MM.1S (cell line): ENCODE data around the gene CCL19.
A peak's percentile ranks its signal among the peaks of the same experiment; 100 is the strongest.

Source experiments
- DNase-seq: peaks from one replicate; pipeline ENCODE4 v3.0.0-alpha.2; 2015
- H2AFZ ChIP-seq: fragments of 300-600 bp; sonication (generic); 2 replicates; pipeline ENCODE4 v1.6.0; 2016; ENCODE audit warnings: antibody characterized with exemption, low read length
- H3F3A ChIP-seq: fragments of 300-600 bp; sonication (generic); 2 replicates; pipeline ENCODE4 v1.6.1; 2016; ENCODE audit warnings: mild to moderate bottlenecking, antibody characterized with exemption, low read length, moderate library complexity, mixed read lengths; ENCODE audit not compliant: insufficient read depth
- H3K27ac ChIP-seq: fragments of 300-600 bp; sonication (generic); 2 replicates; pipeline ENCODE4 v1.5.1; 2016; ENCODE audit warnings: mild to moderate bottlenecking, low read length
- H3K27me3 ChIP-seq: fragments of 300-600 bp; sonication (generic); replicated peaks from 2 replicates; pipeline ENCODE4 v1.6.0; 2016; ENCODE audit warnings: low read length; ENCODE audit not compliant: insufficient read depth
- H3K36me3 ChIP-seq: fragments of 300-600 bp; sonication (generic); replicated peaks from 2 replicates; pipeline ENCODE4 v1.6.1; 2016; ENCODE audit warnings: mild to moderate bottlenecking, low read length, mixed read lengths; ENCODE audit not compliant: insufficient read depth
- H3K4me1 ChIP-seq: fragments of 300-600 bp; sonication (generic); 2 replicates; pipeline ENCODE4 v1.6.1; 2016; ENCODE audit warnings: low read length, mixed read lengths
- H3K4me2 ChIP-seq: fragments of 300-600 bp; sonication (generic); 2 replicates; pipeline ENCODE4 v1.6.0; 2016; ENCODE audit warnings: low read depth, low read length
- H3K4me3 ChIP-seq: fragments of 300-600 bp; sonication (generic); 2 replicates; pipeline ENCODE4 v1.5.1; 2016; ENCODE audit warnings: low read length, mixed read lengths
- H3K79me2 ChIP-seq: fragments of 300-600 bp; sonication (generic); 2 replicates; pipeline ENCODE4 v1.6.1; 2016; ENCODE audit warnings: mixed run types, low read length, mixed read lengths
- H3K9ac ChIP-seq: fragments of 300-600 bp; sonication (generic); 2 replicates; pipeline ENCODE4 v1.6.1; 2016; ENCODE audit warnings: low read length, mixed read lengths
- H3K9me2 ChIP-seq: fragments of 300-600 bp; sonication (generic); replicated peaks from 2 replicates; pipeline ENCODE4 v1.6.1; 2016; ENCODE audit warnings: mild to moderate bottlenecking, low read length, mixed read lengths; ENCODE audit not compliant: insufficient read depth
- H3K9me3 ChIP-seq: fragments of 300-600 bp; sonication (generic); replicated peaks from 2 replicates; pipeline ENCODE4 v1.6.1; 2016; ENCODE audit warnings: mild to moderate bottlenecking, low read length, mixed read lengths; ENCODE audit not compliant: insufficient read depth
- H4K20me1 ChIP-seq: fragments of 300-600 bp; sonication (generic); 2 replicates; pipeline ENCODE4 v1.6.1; 2016; ENCODE audit warnings: mild to moderate bottlenecking, low read length, moderate library complexity, mixed read lengths; ENCODE audit not compliant: insufficient read depth
- EZH2 ChIP-seq: fragments of 300-600 bp; sonication (generic); optimal IDR thresholded peaks from 2 replicates; pipeline ENCODE3; 2017; ENCODE audit warnings: low read depth, mild to moderate bottlenecking, antibody characterized with exemption, low read length, mixed read lengths
- EZH2phosphoT487 ChIP-seq: fragments of 300-600 bp; sonication (generic); IDR thresholded peaks from 2 replicates; pipeline ENCODE4 v1.6.1; 2018; ENCODE audit warnings: antibody characterized with exemption, low read length
- TF ChIP-seq, protein P1 (sequence below): fragments of 300-600 bp; sonication (generic); IDR thresholded peaks from 2 replicates; pipeline ENCODE4 v1.5.1; 2016; ENCODE audit warnings: antibody characterized with exemption, low read length, mixed read lengths

CCL19 gene

DNA sequence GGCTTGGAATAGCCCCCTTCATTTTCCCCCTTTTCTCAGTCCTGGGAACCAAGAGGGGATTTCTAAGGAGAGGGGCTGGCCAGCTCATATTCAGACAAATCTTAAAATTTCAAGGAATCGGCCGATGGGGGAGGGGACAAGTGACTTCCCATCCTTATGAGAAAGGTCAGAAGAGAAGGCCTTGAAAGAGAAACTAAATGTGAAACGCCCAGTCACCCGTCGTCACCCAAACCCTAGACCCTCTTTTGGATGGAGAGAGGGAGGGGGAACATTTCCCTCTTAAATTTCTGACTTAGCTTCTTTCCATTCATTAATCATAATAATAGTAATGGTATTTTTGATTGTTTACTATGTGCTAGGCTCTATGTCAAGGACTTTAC, 850 bp upstream of the CCL19 start:
- no peaks in the 10 kb centered on the region for H3K79me2 ChIP-seq
- no peak for TF ChIP-seq EZH2phosphoT487
- TF ChIP-seq, protein P1, sequence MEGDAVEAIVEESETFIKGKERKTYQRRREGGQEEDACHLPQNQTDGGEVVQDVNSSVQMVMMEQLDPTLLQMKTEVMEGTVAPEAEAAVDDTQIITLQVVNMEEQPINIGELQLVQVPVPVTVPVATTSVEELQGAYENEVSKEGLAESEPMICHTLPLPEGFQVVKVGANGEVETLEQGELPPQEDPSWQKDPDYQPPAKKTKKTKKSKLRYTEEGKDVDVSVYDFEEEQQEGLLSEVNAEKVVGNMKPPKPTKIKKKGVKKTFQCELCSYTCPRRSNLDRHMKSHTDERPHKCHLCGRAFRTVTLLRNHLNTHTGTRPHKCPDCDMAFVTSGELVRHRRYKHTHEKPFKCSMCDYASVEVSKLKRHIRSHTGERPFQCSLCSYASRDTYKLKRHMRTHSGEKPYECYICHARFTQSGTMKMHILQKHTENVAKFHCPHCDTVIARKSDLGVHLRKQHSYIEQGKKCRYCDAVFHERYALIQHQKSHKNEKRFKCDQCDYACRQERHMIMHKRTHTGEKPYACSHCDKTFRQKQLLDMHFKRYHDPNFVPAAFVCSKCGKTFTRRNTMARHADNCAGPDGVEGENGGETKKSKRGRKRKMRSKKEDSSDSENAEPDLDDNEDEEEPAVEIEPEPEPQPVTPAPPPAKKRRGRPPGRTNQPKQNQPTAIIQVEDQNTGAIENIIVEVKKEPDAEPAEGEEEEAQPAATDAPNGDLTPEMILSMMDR, result no peak
- no peak for TF ChIP-seq EZH2
- DNase-seq, result no peak
- H3K4me3 ChIP-seq, result no peak overlapping the region
- H3K27ac ChIP-seq, result no peak overlapping the region
- H3K27me3 ChIP-seq, result no peaks in the 10 kb centered on the region
- no peaks in the 10 kb centered on the region for H3K36me3 ChIP-seq
- H3K9me3 ChIP-seq, result no peaks in the 10 kb centered on the region
- no peak overlapping the region for H3K9ac ChIP-seq
- H3K4me1 ChIP-seq, result no peaks in the 10 kb centered on the region
- peak overlapping the region; percentile 3; the same call in 1 of the 2 replicates for H3K4me2 ChIP-seq
- 0 out of 2 replicates have a peak overlapping the region, but pooled peaks have one; percentile 34 for H2AFZ ChIP-seq
- no peaks in the 10 kb centered on the region for H4K20me1 ChIP-seq
- H3K9me2 ChIP-seq, result no peaks in the 10 kb centered on the region
- H3F3A ChIP-seq, result no peaks in the 10 kb centered on the region

DNA sequence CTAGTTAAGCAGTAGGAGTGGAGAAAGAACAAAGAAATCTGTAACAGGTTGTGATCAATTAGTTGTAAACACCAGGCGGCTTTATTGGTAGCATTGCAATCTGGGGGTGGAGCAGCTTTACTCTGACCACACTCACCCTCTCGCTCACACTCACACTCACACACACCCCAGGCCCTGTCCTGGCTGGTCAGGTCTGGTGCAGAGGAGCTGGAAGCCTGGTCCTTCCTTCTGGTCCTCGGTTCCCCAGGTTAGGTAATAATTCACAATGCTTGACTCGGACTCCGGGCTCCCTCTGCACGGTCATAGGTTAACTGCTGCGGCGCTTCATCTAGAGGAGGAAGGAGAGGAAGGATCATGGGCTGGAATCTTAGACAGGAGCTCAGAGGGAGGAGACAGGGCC, 1.6 kb downstream of the CCL19 start:
- no peaks in the 10 kb centered on the region for H3F3A ChIP-seq
- no peak overlapping the region for H3K9ac ChIP-seq
- no peaks in the 10 kb centered on the region for H3K9me3 ChIP-seq
- TF ChIP-seq, protein P1, result no peak
- TF ChIP-seq EZH2phosphoT487 (no peak), EZH2 (no peak)
- H3K79me2 ChIP-seq, result no peaks in the 10 kb centered on the region
- H3K4me2 ChIP-seq, result no peak overlapping the region
- no peak overlapping the region for H2AFZ ChIP-seq
- H3K4me1 ChIP-seq, result no peaks in the 10 kb centered on the region
- no peaks in the 10 kb centered on the region for H3K36me3 ChIP-seq
- DNase-seq, result no peak
- H4K20me1 ChIP-seq, result no peaks in the 10 kb centered on the region
- no peak overlapping the region for H3K27ac ChIP-seq
- no peaks in the 10 kb centered on the region for H3K27me3 ChIP-seq
- H3K4me3 ChIP-seq, result no peak overlapping the region
- H3K9me2 ChIP-seq, result no peaks in the 10 kb centered on the region

DNA sequence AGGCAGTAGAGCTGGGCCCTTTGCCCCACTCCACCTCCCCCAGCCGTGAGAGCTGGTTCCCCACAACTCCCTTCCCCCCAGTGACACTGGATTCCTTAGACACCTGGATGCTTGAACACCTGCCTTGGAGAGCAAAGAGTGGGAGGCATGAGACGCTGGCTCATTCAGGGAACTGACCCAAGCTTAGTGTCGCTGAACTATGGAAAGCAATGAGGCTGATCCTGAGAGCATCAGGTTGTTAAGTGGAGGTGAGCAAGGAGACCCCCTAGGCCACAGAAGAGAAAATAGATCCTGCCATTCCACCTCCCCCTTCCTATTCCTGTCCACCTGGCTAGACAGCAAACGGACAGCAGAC, 2.0 kb downstream of the CCL19 start:
- no peak overlapping the region for H3K9ac ChIP-seq
- H3K27ac ChIP-seq, result no peak overlapping the region
- no peak overlapping the region for H3K4me2 ChIP-seq
- no peak overlapping the region for H3K4me3 ChIP-seq
- H3K9me2 ChIP-seq, result no peaks in the 10 kb centered on the region
- H2AFZ ChIP-seq, result no peak overlapping the region
- H3K36me3 ChIP-seq, result no peaks in the 10 kb centered on the region
- TF ChIP-seq EZH2, result no peak
- TF ChIP-seq, protein P1, result no peak
- no peak for TF ChIP-seq EZH2phosphoT487
- H3K9me3 ChIP-seq, result no peaks in the 10 kb centered on the region
- H3K4me1 ChIP-seq, result no peaks in the 10 kb centered on the region
- no peaks in the 10 kb centered on the region for H3K27me3 ChIP-seq
- H3F3A ChIP-seq, result no peaks in the 10 kb centered on the region
- no peaks in the 10 kb centered on the region for H4K20me1 ChIP-seq
- no peak for DNase-seq
- no peaks in the 10 kb centered on the region for H3K79me2 ChIP-seq
